GM10266 (cell line): ENCODE results near the gene ADORA2A.

Source experiments
- DNase-seq: peaks from one replicate; pipeline ENCODE4 v3.0.0; 2012; ENCODE audit errors: extremely low spot score
- CTCF ChIP-seq: IDR thresholded peaks from 2 replicates; pipeline ENCODE4 v1.5.1; 2012; ENCODE audit warnings: mild to moderate bottlenecking, low read depth; ENCODE audit not compliant: control insufficient read depth, insufficient read depth; ENCODE audit errors: missing control alignments

Gene ADORA2A

GRCh38 chr22:24430431-24431308 lies 3.3 kb downstream of the ADORA2A start:
- DNase-seq = no peak

GRCh38 chr22:24431309-24432034 lies 4.1 kb downstream of the ADORA2A start:
- no peak for TF ChIP-seq CTCF
- no peak for DNase-seq

More at GRCh38 chr22:24430431-24431308, 3.3 kb downstream of the ADORA2A start:
- TF ChIP-seq CTCF = no peak

GRCh38 chr22:24432059-24432853 lies 4.9 kb downstream of the ADORA2A start:
- no peak for TF ChIP-seq CTCF
- DNase-seq = no peak

- DNase-seq = no peak
- TF ChIP-seq CTCF = no peak
Measured at GRCh38 chr22:24433001-24433827, 5.8 kb downstream of the ADORA2A start.

GRCh38 chr22:24433828-24434470 lies 6.5 kb downstream of the ADORA2A start:
- DNase-seq = peak; percentile 91
- TF ChIP-seq CTCF = no peak
